GM23338 (cell line): ENCODE results near the gene KLHL18.

Experiments used
- CTCF ChIP-seq, 2 experiments: fragments of 200-600 bp in 1 of 2; sonication (generic) in 1 of 2; conservative IDR thresholded peaks; 2 replicates each; pipeline versions ENCODE4 v1.5.1 to v1.6.1; 2016 to 2017; ENCODE audit warnings: antibody characterized with exemption in 2 of 2, low read depth in 2 of 2, mild to moderate bottlenecking in 2 of 2, moderate library complexity in 1 of 2
- EZH2phosphoT487 ChIP-seq: fragments of 200-600 bp; sonication (generic); IDR thresholded peaks from one replicate; pipeline ENCODE4 v1.8.1; 2018; ENCODE audit warnings: antibody characterized with exemption; ENCODE audit not compliant: unreplicated experiment
- POLR2AphosphoS5 ChIP-seq: IDR thresholded peaks from 2 replicates; pipeline ENCODE4 v1.6.1; 2016; ENCODE audit warnings: antibody characterized with exemption, low read depth
- REST ChIP-seq: IDR thresholded peaks from one replicate; pipeline ENCODE4 v1.6.1; 2018; ENCODE audit warnings: antibody characterized with exemption; ENCODE audit not compliant: unreplicated experiment

- no peak for TF ChIP-seq POLR2AphosphoS5
- TF ChIP-seq CTCF (conservative IDR thresholded peaks at IDR 0.05; ENCODE audit: low read depth in 2 of 2), result no peak
- TF ChIP-seq REST, result no peak
- TF ChIP-seq EZH2phosphoT487, result no peak
Observed at GRCh38 chr3:47340866-47341265, 58.1 kb downstream of the KLHL18 start.
